ENCODE results near the gene MORN4. TPM values are rescaled to one million over a fixed set of nuclear protein-coding genes. Genes with fewer than 3 reads are reported as not detected.

MORN4 gene
- total and polyA plus RNA-seq, 9 of the 15 experiments (the other 6 are each of a cell fraction or from before 2014, with no cell fraction given): 8.3 to 23.9 (median 11.7) TPM

DNA sequence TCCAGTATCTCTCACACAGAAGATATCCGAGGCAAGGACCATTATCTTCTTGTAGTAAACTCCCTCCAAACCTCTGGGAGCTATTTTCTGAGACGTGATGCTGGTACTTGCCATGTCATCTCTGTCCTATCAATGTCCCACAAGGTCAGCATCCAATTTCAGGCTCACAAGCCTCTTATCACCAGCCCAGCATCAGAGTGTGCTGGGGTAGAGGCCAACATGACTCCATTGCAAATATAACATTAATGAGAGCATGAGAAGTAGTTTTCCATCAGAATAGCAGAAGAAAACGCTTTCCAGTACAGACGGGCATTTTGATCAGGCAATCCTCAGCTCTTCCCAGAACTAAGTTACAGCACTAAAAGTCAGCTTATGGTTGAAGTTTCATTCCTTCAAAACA, 5.6 kb downstream of the MORN4 start (continued):
- TF ChIP-seq, protein P1, sequence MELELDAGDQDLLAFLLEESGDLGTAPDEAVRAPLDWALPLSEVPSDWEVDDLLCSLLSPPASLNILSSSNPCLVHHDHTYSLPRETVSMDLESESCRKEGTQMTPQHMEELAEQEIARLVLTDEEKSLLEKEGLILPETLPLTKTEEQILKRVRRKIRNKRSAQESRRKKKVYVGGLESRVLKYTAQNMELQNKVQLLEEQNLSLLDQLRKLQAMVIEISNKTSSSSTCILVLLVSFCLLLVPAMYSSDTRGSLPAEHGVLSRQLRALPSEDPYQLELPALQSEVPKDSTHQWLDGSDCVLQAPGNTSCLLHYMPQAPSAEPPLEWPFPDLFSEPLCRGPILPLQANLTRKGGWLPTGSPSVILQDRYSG (tag; conservative IDR thresholded peaks at IDR 0.05; ENCODE audit: low read depth): peak; percentile 85
- TF ChIP-seq ZSCAN29 (IDR thresholded peaks at IDR 0.05): no peak
- no peak for TF ChIP-seq PYGO2 (tag; IDR thresholded peaks at IDR 0.05)
- peak; percentile 53; the same call in 1 of the 2 replicates for TF ChIP-seq SMAD3 (CRISPR knock-in tag; conservative IDR thresholded peaks at IDR 0.05)
- no peak for TF ChIP-seq XRCC5 (IDR thresholded peaks at IDR 0.05; ENCODE audit: low read depth, low read length)
- TF ChIP-seq, protein P2, sequence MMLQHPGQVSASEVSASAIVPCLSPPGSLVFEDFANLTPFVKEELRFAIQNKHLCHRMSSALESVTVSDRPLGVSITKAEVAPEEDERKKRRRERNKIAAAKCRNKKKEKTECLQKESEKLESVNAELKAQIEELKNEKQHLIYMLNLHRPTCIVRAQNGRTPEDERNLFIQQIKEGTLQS (IDR thresholded peaks at IDR 0.05): no peak
- TF ChIP-seq, protein P2 (CRISPR knock-in tag; conservative IDR thresholded peaks at IDR 0.05): no peak
- no peak for TF ChIP-seq ERF (CRISPR knock-in tag; IDR thresholded peaks at IDR 0.05)
- peak; percentile 38; the same call in 1 of the 2 replicates for TF ChIP-seq ZNF134 (CRISPR knock-in tag; conservative IDR thresholded peaks at IDR 0.05)
- peak; percentile 55 for TF ChIP-seq HDAC2 (IDR thresholded peaks at IDR 0.05)
- no peak for TF ChIP-seq ZNF146 (CRISPR knock-in tag; IDR thresholded peaks at IDR 0.05; ENCODE audit: unreplicated experiment)
- no peak for TF ChIP-seq HEY1 (CRISPR knock-in tag; IDR thresholded peaks at IDR 0.05; ENCODE audit: borderline replicate concordance)
- TF ChIP-seq, protein P3, sequence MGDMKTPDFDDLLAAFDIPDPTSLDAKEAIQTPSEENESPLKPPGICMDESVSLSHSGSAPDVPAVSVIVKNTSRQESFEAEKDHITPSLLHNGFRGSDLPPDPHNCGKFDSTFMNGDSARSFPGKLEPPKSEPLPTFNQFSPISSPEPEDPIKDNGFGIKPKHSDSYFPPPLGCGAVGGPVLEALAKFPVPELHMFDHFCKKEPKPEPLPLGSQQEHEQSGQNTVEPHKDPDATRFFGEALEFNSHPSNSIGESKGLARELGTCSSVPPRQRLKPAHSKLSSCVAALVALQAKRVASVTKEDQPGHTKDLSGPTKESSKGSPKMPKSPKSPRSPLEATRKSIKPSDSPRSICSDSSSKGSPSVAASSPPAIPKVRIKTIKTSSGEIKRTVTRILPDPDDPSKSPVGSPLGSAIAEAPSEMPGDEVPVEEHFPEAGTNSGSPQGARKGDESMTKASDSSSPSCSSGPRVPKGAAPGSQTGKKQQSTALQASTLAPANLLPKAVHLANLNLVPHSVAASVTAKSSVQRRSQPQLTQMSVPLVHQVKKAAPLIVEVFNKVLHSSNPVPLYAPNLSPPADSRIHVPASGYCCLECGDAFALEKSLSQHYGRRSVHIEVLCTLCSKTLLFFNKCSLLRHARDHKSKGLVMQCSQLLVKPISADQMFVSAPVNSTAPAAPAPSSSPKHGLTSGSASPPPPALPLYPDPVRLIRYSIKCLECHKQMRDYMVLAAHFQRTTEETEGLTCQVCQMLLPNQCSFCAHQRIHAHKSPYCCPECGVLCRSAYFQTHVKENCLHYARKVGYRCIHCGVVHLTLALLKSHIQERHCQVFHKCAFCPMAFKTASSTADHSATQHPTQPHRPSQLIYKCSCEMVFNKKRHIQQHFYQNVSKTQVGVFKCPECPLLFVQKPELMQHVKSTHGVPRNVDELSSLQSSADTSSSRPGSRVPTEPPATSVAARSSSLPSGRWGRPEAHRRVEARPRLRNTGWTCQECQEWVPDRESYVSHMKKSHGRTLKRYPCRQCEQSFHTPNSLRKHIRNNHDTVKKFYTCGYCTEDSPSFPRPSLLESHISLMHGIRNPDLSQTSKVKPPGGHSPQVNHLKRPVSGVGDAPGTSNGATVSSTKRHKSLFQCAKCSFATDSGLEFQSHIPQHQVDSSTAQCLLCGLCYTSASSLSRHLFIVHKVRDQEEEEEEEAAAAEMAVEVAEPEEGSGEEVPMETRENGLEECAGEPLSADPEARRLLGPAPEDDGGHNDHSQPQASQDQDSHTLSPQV (IDR thresholded peaks at IDR 0.05): peak; percentile 90
- no peak for TF ChIP-seq RFX5 (IDR thresholded peaks at IDR 0.05; ENCODE audit: low read depth, low read length)
- TF ChIP-seq TRIM24 (IDR thresholded peaks at IDR 0.05): no peak
- TF ChIP-seq, protein P4, sequence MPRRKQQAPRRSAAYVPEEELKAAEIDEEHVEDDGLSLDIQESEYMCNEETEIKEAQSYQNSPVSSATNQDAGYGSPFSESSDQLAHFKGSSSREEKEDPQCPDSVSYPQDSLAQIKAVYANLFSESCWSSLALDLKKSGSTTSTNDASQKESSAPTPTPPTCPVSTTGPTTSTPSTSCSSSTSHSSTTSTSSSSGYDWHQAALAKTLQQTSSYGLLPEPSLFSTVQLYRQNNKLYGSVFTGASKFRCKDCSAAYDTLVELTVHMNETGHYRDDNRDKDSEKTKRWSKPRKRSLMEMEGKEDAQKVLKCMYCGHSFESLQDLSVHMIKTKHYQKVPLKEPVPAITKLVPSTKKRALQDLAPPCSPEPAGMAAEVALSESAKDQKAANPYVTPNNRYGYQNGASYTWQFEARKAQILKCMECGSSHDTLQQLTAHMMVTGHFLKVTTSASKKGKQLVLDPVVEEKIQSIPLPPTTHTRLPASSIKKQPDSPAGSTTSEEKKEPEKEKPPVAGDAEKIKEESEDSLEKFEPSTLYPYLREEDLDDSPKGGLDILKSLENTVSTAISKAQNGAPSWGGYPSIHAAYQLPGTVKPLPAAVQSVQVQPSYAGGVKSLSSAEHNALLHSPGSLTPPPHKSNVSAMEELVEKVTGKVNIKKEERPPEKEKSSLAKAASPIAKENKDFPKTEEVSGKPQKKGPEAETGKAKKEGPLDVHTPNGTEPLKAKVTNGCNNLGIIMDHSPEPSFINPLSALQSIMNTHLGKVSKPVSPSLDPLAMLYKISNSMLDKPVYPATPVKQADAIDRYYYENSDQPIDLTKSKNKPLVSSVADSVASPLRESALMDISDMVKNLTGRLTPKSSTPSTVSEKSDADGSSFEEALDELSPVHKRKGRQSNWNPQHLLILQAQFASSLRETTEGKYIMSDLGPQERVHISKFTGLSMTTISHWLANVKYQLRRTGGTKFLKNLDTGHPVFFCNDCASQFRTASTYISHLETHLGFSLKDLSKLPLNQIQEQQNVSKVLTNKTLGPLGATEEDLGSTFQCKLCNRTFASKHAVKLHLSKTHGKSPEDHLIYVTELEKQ (CRISPR knock-in tag; IDR thresholded peaks at IDR 0.05): no peak
- no peak for TF ChIP-seq MCM7 (IDR thresholded peaks at IDR 0.05)
- TF ChIP-seq ZNF143 (CRISPR knock-in tag; IDR thresholded peaks at IDR 0.05): no peak
- peak; percentile 71; the same call in 1 of the 2 replicates for TF ChIP-seq DMBX1 (CRISPR knock-in tag; IDR thresholded peaks at IDR 0.05; ENCODE audit: borderline replicate concordance)
